K562 (cell line): ENCODE measurements around the gene TP63. TPM values are rescaled to one million over a fixed set of nuclear protein-coding genes. Genes with fewer than 3 reads are reported as not detected.

Experiments used
- ATAC-seq: fragments of 200-7000 bp; cut with Tn5 transposase; 3 replicates; pipeline ENCODE4 v1.9.1; 2020; ENCODE audit warnings: moderate library complexity
- BruUV-seq: library from RNA; stranded (reverse); fragments of 400-500 nt; replicated peaks from 2 replicates; lab custom pipeline; 2021; lab: Mats Ljungman, UMichigan
- CTCF ChIA-PET: fragments of 300-600 bp; formaldehyde crosslinking; extraction: SDS; loops from one replicate; lab custom pipeline; 2021; ENCODE audit warnings: low intra/inter-chr PET ratio; lab: Yijun Ruan, JAX
- POLR2A ChIA-PET: fragments of 300-600, 350-650 bp; sonication (Branson Sonifier 250); formaldehyde crosslinking; extraction: SDS; loops from one replicate; lab custom pipeline; 2021; ENCODE audit warnings: antibody characterized with exemption, inconsistent platforms; lab: Yijun Ruan, JAX
- DNase-seq, 4 experiments: peaks; one replicate each; pipeline versions ENCODE4 v3.0.0 to v3.0.0-alpha.2; 2011 to 2018; ENCODE audit warnings: low spot score in 3 of 4, mixed read lengths in 3 of 4; ENCODE audit errors: extremely low read depth in 1 of 4
- FAIRE-seq: peaks from 2 replicates; lab custom pipeline; 2011; peaks lifted over from hg19 to GRCh38; lab: Jason Lieb, UNC
- H2AFZ ChIP-seq: 2 replicates; pipeline ENCODE4 v1.6.0; 2011; ENCODE audit warnings: low read depth, low read length, control low read depth, inconsistent platforms
- H3K27ac ChIP-seq: fragments of 200-600 bp; 3 replicates; pipeline ENCODE4 v1.8.0; 2011; ENCODE audit warnings: low read depth, mild to moderate bottlenecking, control low read depth, inconsistent platforms, low read length, moderate library complexity, mixed read lengths; ENCODE audit errors: extremely low read depth
- H3K27me3 ChIP-seq, 2 experiments: fragments of 300-600 bp in 1 of 2; 2 replicates in 1 of 2; 3 replicates in 1 of 2; pipeline versions ENCODE4 v1.6.0 to v1.8.0; 2011; ENCODE audit warnings: inconsistent platforms in 2 of 2, low read length in 2 of 2, mild to moderate bottlenecking in 1 of 2, mixed read lengths in 1 of 2, moderate library complexity in 1 of 2; ENCODE audit not compliant: control insufficient read depth in 2 of 2, insufficient read depth in 2 of 2
- H3K36me3 ChIP-seq: fragments of 300-600 bp; 3 replicates; pipeline ENCODE4 v1.8.0; 2011; ENCODE audit warnings: mild to moderate bottlenecking, low read length, inconsistent platforms; ENCODE audit not compliant: control insufficient read depth, insufficient read depth
- H3K4me1 ChIP-seq, 2 experiments: fragments of 200-600 bp in 1 of 2; replicated peaks in 1 of 2; 2 replicates in 1 of 2; 3 replicates in 1 of 2; pipeline versions ENCODE4 v1.5.1 to v1.8.0; 2011; ENCODE audit warnings: inconsistent platforms in 2 of 2, low read length in 2 of 2, mild to moderate bottlenecking in 1 of 2, mixed read lengths in 1 of 2, moderate library complexity in 1 of 2; ENCODE audit not compliant: control insufficient read depth in 2 of 2, insufficient read depth in 2 of 2
- H3K4me2 ChIP-seq: 2 replicates; pipeline ENCODE4 v1.6.1; 2011; ENCODE audit warnings: low read length, control low read depth, inconsistent platforms, mixed read lengths; ENCODE audit not compliant: insufficient read depth
- H3K4me3 ChIP-seq: fragments of 200-600 bp; sonication (generic), shearing (Covaris generic); 2 replicates; pipeline ENCODE4 v1.5.1; 2016; ENCODE audit warnings: control low read depth, inconsistent platforms
- H3K79me2 ChIP-seq: fragments of 200-600 bp; 3 replicates; pipeline ENCODE4 v1.8.0; 2011; ENCODE audit warnings: low read length, inconsistent platforms; ENCODE audit not compliant: control insufficient read depth, insufficient read depth
- H3K9ac ChIP-seq, 2 experiments: 2 replicates each; pipeline versions ENCODE4 v1.6.0 to v1.6.1; 2011; ENCODE audit warnings: low read depth in 2 of 2, low read length in 2 of 2, control low read depth in 1 of 2, inconsistent platforms in 1 of 2, mild to moderate bottlenecking in 1 of 2, mixed read lengths in 1 of 2; ENCODE audit not compliant: insufficient read depth in 1 of 2
- H3K9me1 ChIP-seq: one replicate; pipeline ENCODE4 v1.6.0; 2011; ENCODE audit warnings: inconsistent platforms, mild to moderate bottlenecking, low read length, moderate library complexity; ENCODE audit not compliant: control insufficient read depth, insufficient read depth
- H3K9me3 ChIP-seq: replicated peaks from 2 replicates; pipeline ENCODE4 v1.5.1; 2011; ENCODE audit warnings: low read depth, low read length, inconsistent platforms; ENCODE audit not compliant: control insufficient read depth, insufficient read depth
- H4K20me1 ChIP-seq: replicated peaks from 2 replicates; pipeline ENCODE4 v1.6.1; 2011; ENCODE audit warnings: low read length, inconsistent platforms, mixed read lengths; ENCODE audit not compliant: control insufficient read depth, insufficient read depth
- ARID3A ChIP-seq: IDR thresholded peaks from 2 replicates; pipeline ENCODE4 v1.6.1; 2012; ENCODE audit warnings: low read depth, low read length, improper control_type of control experiment, borderline replicate concordance
- BACH1 ChIP-seq: fragments of 200-800 bp; sonication (Bioruptor generic); IDR thresholded peaks from 2 replicates; pipeline ENCODE4 v1.6.1; 2016; ENCODE audit warnings: missing genetic modification characterization, missing compliant biosample characterization
- CBX2 ChIP-seq: fragments of 200-600 bp; sonication (generic); IDR thresholded peaks from one replicate; pipeline ENCODE4 v1.6.1; 2012; ENCODE audit warnings: mild to moderate bottlenecking, low read length, inconsistent platforms; ENCODE audit not compliant: insufficient read depth, poor library complexity, severe bottlenecking
- DIDO1 ChIP-seq: fragments of 450-650 bp; IDR thresholded peaks from 2 replicates; pipeline ENCODE4 v1.6.1; 2016; ENCODE audit warnings: low read depth, missing biosample characterization, missing genetic modification characterization
- ILK ChIP-seq: fragments of 450-650 bp; IDR thresholded peaks from 2 replicates; pipeline ENCODE4 v1.6.1; 2016; ENCODE audit warnings: missing genetic modification characterization, low read depth, mild to moderate bottlenecking, missing compliant biosample characterization, moderate library complexity, borderline replicate concordance
- L3MBTL2 ChIP-seq: fragments of 450-650 bp; IDR thresholded peaks from 2 replicates; pipeline ENCODE4 v1.6.1; 2016; ENCODE audit warnings: mild to moderate bottlenecking, moderate library complexity
- NFE2 ChIP-seq: IDR thresholded peaks from 2 replicates; pipeline ENCODE4 v1.6.1; 2014; ENCODE audit warnings: antibody characterized with exemption, low read depth
- RBM14 ChIP-seq: fragments of 200-400 bp; formaldehyde crosslinking; IDR thresholded peaks from 2 replicates; pipeline ENCODE4 v1.6.1; 2018; ENCODE audit warnings: low read depth, mild to moderate bottlenecking, low read length, moderate library complexity, borderline replicate concordance; ENCODE audit not compliant: insufficient read depth
- RBM25 ChIP-seq: fragments of 200-400 bp; formaldehyde crosslinking; IDR thresholded peaks from 2 replicates; pipeline ENCODE4 v1.6.1; 2018; ENCODE audit warnings: low read length, low read depth, moderate library complexity; ENCODE audit not compliant: severe bottlenecking
- RFX1 ChIP-seq: fragments of 450-650 bp; IDR thresholded peaks from 2 replicates; pipeline ENCODE4 v1.6.1; 2016; ENCODE audit warnings: mild to moderate bottlenecking, moderate library complexity
- TOE1 ChIP-seq, 2 experiments: fragments of 450-650 bp in 1 of 2; sonication (generic) in 1 of 2; formaldehyde crosslinking in 1 of 2; IDR thresholded peaks; 2 replicates each; pipeline versions ENCODE4 v1.7.1 to v1.8.0; 2016 to 2022; ENCODE audit warnings: borderline replicate concordance in 2 of 2, mild to moderate bottlenecking in 2 of 2, antibody characterized with exemption in 1 of 2, inconsistent platforms in 1 of 2, low read depth in 1 of 2, missing genetic modification reagents in 1 of 2, moderate library complexity in 1 of 2
- XRCC5 ChIP-seq: fragments of 200-400 bp; formaldehyde crosslinking; IDR thresholded peaks from 2 replicates; pipeline ENCODE4 v1.6.1; 2017; ENCODE audit warnings: low read depth, mild to moderate bottlenecking, low read length
- ZNF589 ChIP-seq: fragments of 200-800 bp; sonication (Bioruptor generic); IDR thresholded peaks from 2 replicates; pipeline ENCODE4 v1.6.1; 2016; ENCODE audit warnings: low read depth, missing genetic modification characterization, missing compliant biosample characterization
- ZNF696 ChIP-seq: fragments of 250-450 bp; sonication (Bioruptor Pico); conservative IDR thresholded peaks from 2 replicates; pipeline ENCODE4 v1.4.0; 2020; ENCODE audit warnings: mild to moderate bottlenecking, moderate library complexity
- ZNF766 ChIP-seq: fragments of 200-800 bp; sonication (Bioruptor generic); conservative IDR thresholded peaks from 2 replicates; pipeline ENCODE4 v1.6.1; 2016; ENCODE audit warnings: missing genetic modification characterization, missing compliant biosample characterization
- ZNF79 ChIP-seq: fragments of 250-450 bp; sonication (Bioruptor Pico); IDR thresholded peaks from 2 replicates; pipeline ENCODE4 v1.4.0; 2020; ENCODE audit warnings: low read depth, mild to moderate bottlenecking, moderate library complexity
- WGBS: fragments of 100-300 bp; shearing (Covaris generic); methylation state at CpG from one replicate; pipeline ENCODE4 v1.1.6; 2016; ENCODE audit warnings: low coverage, mixed read lengths; ENCODE audit not compliant: insufficient coverage; ENCODE audit errors: missing lambda C conversion rate; 5-methylcytosine and 5-hydroxymethylcytosine counted together
- in situ Hi-C: fragments of 300-500 bp; cut with MboI; formaldehyde crosslinking; loops from 4 replicates; pipeline ENCODE4 v1.15.0; 2018; ENCODE audit warnings: inconsistent platforms, mixed read lengths
- intact Hi-C: fragments of 100-400 bp; cut with micrococcal nuclease; formaldehyde crosslinking; loops from 2 replicates; pipeline ENCODE4 v1.14.2; 2022
- polyA plus RNA-seq, 8 experiments: library from polyadenylated mRNA; depleted of rRNA in 4 of 8; stranded (reverse) in 5 of 8; unstranded in 3 of 8; fragments of >200 nt; fragmentation: Nextera tagmentation in 2 of 8; fragmentation: Illumina TruSeq in 1 of 8; extraction: Ambion mirVana in 2 of 8; extraction: Trizol in 1 of 8; gene quantifications; 2 replicates each; pipeline versions ENCODE4 v1.2.1 to v1.2.3, GENCODE V29; 2011 to 2014; ENCODE audit warnings: inconsistent platforms in 1 of 8, missing spikeins in 1 of 8
- total RNA-seq, 7 experiments: library from RNA; depleted of rRNA in 6 of 7; stranded (reverse); fragments of >200 nt in 6 of 7; fragmentation: Illumina TruSeq in 2 of 7; extraction: Trizol in 2 of 7; gene quantifications; 2 replicates each; pipeline versions ENCODE4 v1.2.1 to v1.2.3, GENCODE V29; 2011 to 2021; ENCODE audit warnings: low replicate concordance in 1 of 7

TP63 gene
- total and polyA plus RNA-seq, 9 of the 15 experiments (the other 6 are each of a cell fraction or from before 2014, with no cell fraction given): 0.32 to 1.4 (median 0.50) TPM

- Histone ChIP-seq H3K27me3 (no peaks in the 10 kb centered on the region), H3K27ac (no peak overlapping the region), H4K20me1 (no peaks in the 10 kb centered on the region), H2AFZ (no peak overlapping the region), H3K36me3 (no peaks in the 10 kb centered on the region), H3K9me3 (no peaks in the 10 kb centered on the region), H3K4me3 (no peak overlapping the region), H3K9ac (no peak overlapping the region), H3K9me1 (no peaks in the 10 kb centered on the region), H3K79me2 (no peaks in the 10 kb centered on the region), H3K4me1 (no peaks in the 10 kb centered on the region), H3K4me2 (no peak overlapping the region)
- WGBS: 8% methylated on average over 2 of the region's 2 CpGs
- POLR2A ChIA-PET: no interaction called here
- no peak for TF ChIP-seq DIDO1
- no peak for TF ChIP-seq ZNF79
- TF ChIP-seq RBM14: no peak
- TF ChIP-seq ILK (tag): no peak
- no peak for TF ChIP-seq CBX2
- no peak for TF ChIP-seq RFX1
- no peak for TF ChIP-seq ZNF589 (CRISPR knock-in tag)
- TF ChIP-seq RBM25: no peak
- no peak for TF ChIP-seq ZNF696 (CRISPR knock-in tag)
- TF ChIP-seq NFE2: no peak
- no peak for TF ChIP-seq ARID3A
- TF ChIP-seq L3MBTL2: no peak
- no peak for TF ChIP-seq BACH1 (tag)
- TF ChIP-seq ZNF766 (CRISPR knock-in tag): no peak
- no peak for TF ChIP-seq TOE1 (IDR thresholded peaks at IDR 0.05; ENCODE audit: borderline replicate concordance)
- no peak for TF ChIP-seq TOE1 (CRISPR knock-in tag; IDR thresholded peaks at IDR 0.05; ENCODE audit: borderline replicate concordance, low read depth)
- no peak for TF ChIP-seq XRCC5
- no TSS peak for BruUV-seq
- ATAC-seq (no peak), FAIRE-seq (no peak), DNase-seq (no peak)
- in situ Hi-C loops: no loop called here
- CTCF ChIA-PET: no interaction called here
- intact Hi-C loops: no loop called here
Measured at GRCh38 chr3:189737071-189737470, 105.9 kb downstream of the TP63 start.
